DMS79 treated with DMSO at 0.1 percent for 48 hours (cell line): ENCODE measurements around the gene SUGCT.
A peak's percentile ranks its signal among the peaks of the same experiment; 100 is the strongest.
"Not testable (repeated sequence)": the region's sequence is repeated elsewhere in the genome, so short reads cannot be mapped to it uniquely, and the experiment has no call there.

ENCODE experiments used
- DNase-seq: peaks from one replicate; lab custom pipeline; 2025; lab: John Stamatoyannopoulos, UW

Gene SUGCT

GRCh38 chr7:40200791-40201190 lies 66.0 kb downstream of the SUGCT start:
- no peak for DNase-seq

- DNase-seq = no peak
Observed at GRCh38 chr7:40202851-40203250, 68.0 kb downstream of the SUGCT start.

- no peak for DNase-seq
Observed at GRCh38 chr7:40204581-40204980, 69.8 kb downstream of the SUGCT start.

- DNase-seq = no peak
Observed at GRCh38 chr7:40205992-40206391, 71.2 kb downstream of the SUGCT start.

GRCh38 chr7:40211276-40212003 lies 76.6 kb downstream of the SUGCT start:
- DNase-seq = no peak

- no peak for DNase-seq
Observed at GRCh38 chr7:40213291-40213690, 78.5 kb downstream of the SUGCT start.

- no peak for DNase-seq
Observed at GRCh38 chr7:40213856-40214255, 79.1 kb downstream of the SUGCT start.

- DNase-seq = not testable (repeated sequence)
Observed at GRCh38 chr7:40218612-40219011, 83.8 kb downstream of the SUGCT start.

GRCh38 chr7:40219917-40220316 lies 85.1 kb downstream of the SUGCT start:
- no peak for DNase-seq

GRCh38 chr7:40220421-40220911 lies 85.7 kb downstream of the SUGCT start:
- DNase-seq = no peak

GRCh38 chr7:40221836-40222235 lies 87.0 kb downstream of the SUGCT start:
- DNase-seq = no peak

GRCh38 chr7:40223451-40224127 lies 88.8 kb downstream of the SUGCT start:
- DNase-seq = no peak

- DNase-seq = no peak
Observed at GRCh38 chr7:40230101-40230500, 95.3 kb downstream of the SUGCT start.

GRCh38 chr7:40231796-40232195 lies 97.0 kb downstream of the SUGCT start:
- DNase-seq = no peak

GRCh38 chr7:40232242-40232893 lies 97.6 kb downstream of the SUGCT start:
- DNase-seq = peak; percentile 5

- no peak for DNase-seq
Observed at GRCh38 chr7:40234046-40234445, 99.2 kb downstream of the SUGCT start.

GRCh38 chr7:40234666-40235065 lies 99.9 kb downstream of the SUGCT start:
- DNase-seq = no peak

GRCh38 chr7:40237731-40238130 lies 102.9 kb downstream of the SUGCT start:
- DNase-seq = no peak

GRCh38 chr7:40239755-40240303 lies 105.0 kb downstream of the SUGCT start:
- DNase-seq = no peak

GRCh38 chr7:40243076-40243475 lies 108.3 kb downstream of the SUGCT start:
- DNase-seq = no peak

GRCh38 chr7:40244226-40244625 lies 109.4 kb downstream of the SUGCT start:
- no peak for DNase-seq

- DNase-seq = no peak
Observed at GRCh38 chr7:40248681-40249080, 113.9 kb downstream of the SUGCT start.

GRCh38 chr7:40253444-40253843 lies 118.6 kb downstream of the SUGCT start:
- not testable (repeated sequence) for DNase-seq
